WTC11 (cell line): ENCODE results near the gene WDR54. TPM values are rescaled to one million over a fixed set of nuclear protein-coding genes. Genes with fewer than 3 reads are reported as not detected.

ENCODE experiments used
- ATF3 ChIP-seq: sonication (generic); formaldehyde crosslinking; conservative IDR thresholded peaks from 2 replicates; pipeline ENCODE4 v1.8.1; 2022; ENCODE audit warnings: mild to moderate bottlenecking, missing genetic modification reagents
- CREB1 ChIP-seq: sonication (generic); formaldehyde crosslinking; IDR thresholded peaks from 2 replicates; pipeline ENCODE4 v1.8.0; 2023; ENCODE audit warnings: mild to moderate bottlenecking, missing genetic modification reagents
- E2F1 ChIP-seq: sonication (generic); formaldehyde crosslinking; IDR thresholded peaks from 2 replicates; pipeline ENCODE4 v1.8.0; 2022; ENCODE audit warnings: mild to moderate bottlenecking, missing genetic modification reagents
- E2F4 ChIP-seq: sonication (generic); formaldehyde crosslinking; IDR thresholded peaks from 2 replicates; pipeline ENCODE4 v1.8.1; 2022; ENCODE audit warnings: low read depth, mild to moderate bottlenecking, moderate library complexity, missing genetic modification reagents, borderline replicate concordance
- ELF4 ChIP-seq: sonication (generic); formaldehyde crosslinking; IDR thresholded peaks from 2 replicates; pipeline ENCODE4 v1.8.1; 2022; ENCODE audit warnings: low read depth, mild to moderate bottlenecking, moderate library complexity, missing genetic modification reagents
- ERG ChIP-seq: fragments of 250-450 bp; sonication (Bioruptor Pico); IDR thresholded peaks from 2 replicates; pipeline ENCODE4 v1.8.0; 2021; ENCODE audit warnings: mild to moderate bottlenecking
- ESRRA ChIP-seq: sonication (generic); formaldehyde crosslinking; IDR thresholded peaks from 2 replicates; pipeline ENCODE4 v1.8.1; 2022; ENCODE audit warnings: mild to moderate bottlenecking, missing genetic modification reagents, borderline replicate concordance
- FOXP1 ChIP-seq: sonication (generic); formaldehyde crosslinking; IDR thresholded peaks from 2 replicates; pipeline ENCODE4 v1.8.0; 2022; ENCODE audit warnings: missing genetic modification reagents, mild to moderate bottlenecking, moderate library complexity, borderline replicate concordance
- FOXP4 ChIP-seq: sonication (generic); formaldehyde crosslinking; IDR thresholded peaks from 2 replicates; pipeline ENCODE4 v1.8.0; 2022; ENCODE audit warnings: mild to moderate bottlenecking, missing genetic modification reagents
- GABPB1 ChIP-seq: sonication (generic); formaldehyde crosslinking; IDR thresholded peaks from 2 replicates; pipeline ENCODE4 v1.8.1; 2023; ENCODE audit warnings: mild to moderate bottlenecking, missing genetic modification reagents
- GTF2I ChIP-seq: fragments of 250-450 bp; sonication (Bioruptor Pico); conservative IDR thresholded peaks from 2 replicates; pipeline ENCODE4 v1.4.0; 2021; ENCODE audit warnings: mild to moderate bottlenecking
- IRF1 ChIP-seq: sonication (generic); formaldehyde crosslinking; IDR thresholded peaks from 2 replicates; pipeline ENCODE4 v1.8.0; 2023; ENCODE audit warnings: missing genetic modification reagents
- IRF2 ChIP-seq: sonication (generic); formaldehyde crosslinking; IDR thresholded peaks from 2 replicates; pipeline ENCODE4 v1.8.0; 2022; ENCODE audit warnings: low read depth, missing genetic modification reagents, borderline replicate concordance
- NR2C2 ChIP-seq: sonication (generic); formaldehyde crosslinking; IDR thresholded peaks from 2 replicates; pipeline ENCODE4 v1.8.0; 2022; ENCODE audit warnings: mild to moderate bottlenecking, missing genetic modification reagents
- NR3C1 ChIP-seq: sonication (generic); formaldehyde crosslinking; conservative IDR thresholded peaks from 2 replicates; pipeline ENCODE4 v1.8.1; 2023; ENCODE audit warnings: low read depth, mild to moderate bottlenecking, missing genetic modification reagents
- OVOL2 ChIP-seq: fragments of 250-450 bp; sonication (Bioruptor Pico); IDR thresholded peaks from 2 replicates; pipeline ENCODE4 v1.9.0; 2021; ENCODE audit warnings: mild to moderate bottlenecking, borderline replicate concordance
- PRRX2 ChIP-seq: fragments of 250-450 bp; sonication (Bioruptor Pico); IDR thresholded peaks from 2 replicates; pipeline ENCODE4 v1.8.0; 2021; ENCODE audit warnings: mild to moderate bottlenecking
- TCF7 ChIP-seq: sonication (generic); formaldehyde crosslinking; IDR thresholded peaks from 2 replicates; pipeline ENCODE4 v1.8.0; 2022; ENCODE audit warnings: mild to moderate bottlenecking, low read depth, missing genetic modification reagents, moderate library complexity
- TEAD1 ChIP-seq: sonication (generic); formaldehyde crosslinking; IDR thresholded peaks from 2 replicates; pipeline ENCODE4 v1.8.0; 2022; ENCODE audit warnings: mild to moderate bottlenecking, missing genetic modification reagents
- TEAD4 ChIP-seq: sonication (generic); formaldehyde crosslinking; IDR thresholded peaks from 2 replicates; pipeline ENCODE4 v1.8.0; 2022; ENCODE audit warnings: mild to moderate bottlenecking, missing genetic modification reagents
- USF2 ChIP-seq: sonication (generic); formaldehyde crosslinking; IDR thresholded peaks from 2 replicates; pipeline ENCODE4 v1.8.1; 2023; ENCODE audit warnings: mild to moderate bottlenecking, missing genetic modification reagents, moderate library complexity
- ZBTB21 ChIP-seq: sonication (generic); formaldehyde crosslinking; IDR thresholded peaks from 2 replicates; pipeline ENCODE4 v1.8.1; 2023; ENCODE audit warnings: mild to moderate bottlenecking, missing genetic modification reagents, borderline replicate concordance
- ZNF416 ChIP-seq: fragments of 250-450 bp; sonication (Bioruptor Pico); IDR thresholded peaks from 2 replicates; pipeline ENCODE4 v1.9.0; 2021; ENCODE audit warnings: mild to moderate bottlenecking, inconsistent platforms
- ZNF423 ChIP-seq: fragments of 250-450 bp; sonication (Bioruptor Pico); IDR thresholded peaks from 2 replicates; pipeline ENCODE4 v2.1.2; 2022; ENCODE audit warnings: mild to moderate bottlenecking, moderate library complexity
- ZNF425 ChIP-seq: fragments of 250-450 bp; sonication (Bioruptor Pico); conservative IDR thresholded peaks from 2 replicates; pipeline ENCODE4 v1.9.0; 2021; ENCODE audit warnings: mild to moderate bottlenecking
- ZSCAN18 ChIP-seq: fragments of 250-450 bp; sonication (Bioruptor Pico); IDR thresholded peaks from 2 replicates; pipeline ENCODE4 v2.1.2; 2022; ENCODE audit warnings: mild to moderate bottlenecking, moderate library complexity
- total RNA-seq: library from RNA; stranded (reverse); gene quantifications from 3 replicates; pipeline ENCODE4 v1.2.3, GENCODE V29; 2021

The WDR54 gene
- total RNA-seq, 1 experiment from 2014 or later: 55.2 TPM

GRCh38 chr2:74441690-74442482 is 20.4 kb downstream of the WDR54 start, which contains the start of gene RTKN (continued):
- TF ChIP-seq FOXP1 (CRISPR knock-in tag): peak; percentile 84; the same call in 1 of the 2 replicates
- no peak for TF ChIP-seq ZNF425
- TF ChIP-seq ELF4 (CRISPR knock-in tag): no peak
- no peak for TF ChIP-seq E2F4 (CRISPR knock-in tag)
- peak; percentile 27 for TF ChIP-seq TEAD1 (CRISPR knock-in tag)
- no peak for TF ChIP-seq TCF7 (CRISPR knock-in tag)
- no peak for TF ChIP-seq ZSCAN18
- TF ChIP-seq E2F1 (CRISPR knock-in tag): 0 out of 2 replicates have a peak, but pooled peaks have one; percentile 18
- TF ChIP-seq IRF2: no peak
- no peak for TF ChIP-seq TEAD4
- TF ChIP-seq IRF1 (CRISPR knock-in tag): 0 out of 2 replicates have a peak, but pooled peaks have one; percentile 47
- TF ChIP-seq NR3C1 (CRISPR knock-in tag): no peak; the same call in 1 of the 2 replicates
- no peak for TF ChIP-seq ERG
- TF ChIP-seq ESRRA (CRISPR knock-in tag): no peak; the same call in 1 of the 2 replicates
- TF ChIP-seq ZBTB21: no peak
- no peak for TF ChIP-seq PRRX2
- peak; percentile 45; the same call in 1 of the 2 replicates for TF ChIP-seq CREB1 (CRISPR knock-in tag)
- TF ChIP-seq ATF3 (CRISPR knock-in tag): no peak
- no peak for TF ChIP-seq GTF2I (CRISPR knock-in tag)
- TF ChIP-seq NR2C2 (CRISPR knock-in tag): no peak
- peak; percentile 31; the same call in 1 of the 2 replicates for TF ChIP-seq FOXP4 (CRISPR knock-in tag)
- peak; percentile 29; the same call in 1 of the 2 replicates for TF ChIP-seq GABPB1
- no peak for TF ChIP-seq OVOL2
- no peak for TF ChIP-seq USF2 (CRISPR knock-in tag)
- 0 out of 2 replicates have a peak, but pooled peaks have one; percentile 17 for TF ChIP-seq ZNF423 (CRISPR knock-in tag)
- 0 out of 2 replicates have a peak, but pooled peaks have one; percentile 22 for TF ChIP-seq ZNF416 (CRISPR knock-in tag)
